HG03103 (cell line): ENCODE data around the gene COA5.

ENCODE experiments used
- ATAC-seq: cut with Tn5 transposase; IDR thresholded peaks from one replicate; pipeline ENCODE4 v1.9.1; 2021; ENCODE audit warnings: low read depth; ENCODE audit not compliant: unreplicated experiment

Gene COA5

GRCh38 chr2:98608116-98608961 lies at the start of gene COA5, which contains the start of gene UNC50:
TSS of gene COA5 (minus strand) at chr2:98608512. CDS start at chr2:98608405, 107 bp downstream.
TSS of gene UNC50 (plus strand) at chr2:98608589. CDS start at chr2:98609760, 1,171 bp downstream.
- ATAC-seq: peak; percentile 83

GRCh38 chr2:98656800-98657199 lies 48.5 kb upstream of the COA5 start:
- ATAC-seq: no peak

- no peak for ATAC-seq
Measured at GRCh38 chr2:98654699-98655495, 46.6 kb upstream of the COA5 start.

- ATAC-seq: no peak
Measured at GRCh38 chr2:98650998-98651397, 42.7 kb upstream of the COA5 start.

GRCh38 chr2:98649992-98650375 lies 41.7 kb upstream of the COA5 start:
- no peak for ATAC-seq

- ATAC-seq: no peak
Measured at GRCh38 chr2:98649135-98649991, 41.1 kb upstream of the COA5 start.

GRCh38 chr2:98648451-98648850 lies 40.1 kb upstream of the COA5 start:
- no peak for ATAC-seq

GRCh38 chr2:98647636-98648035 lies 39.3 kb upstream of the COA5 start:
- no peak for ATAC-seq

GRCh38 chr2:98643496-98644100 lies 35.3 kb upstream of the COA5 start:
- ATAC-seq: no peak

- ATAC-seq: peak; percentile 63
Measured at GRCh38 chr2:98637401-98638147, 29.3 kb upstream of the COA5 start.

GRCh38 chr2:98634406-98635092 lies 26.2 kb upstream of the COA5 start:
- no peak for ATAC-seq

GRCh38 chr2:98632351-98632750 lies 24.0 kb upstream of the COA5 start:
- ATAC-seq: no peak

GRCh38 chr2:98623657-98624056 lies 15.3 kb upstream of the COA5 start:
- no peak for ATAC-seq

GRCh38 chr2:98617149-98617548 lies 8.8 kb upstream of the COA5 start:
- no peak for ATAC-seq

- ATAC-seq: no peak
Measured at GRCh38 chr2:98615481-98615880, 7.2 kb upstream of the COA5 start.

- no peak for ATAC-seq
Measured at GRCh38 chr2:98614024-98614739, 5.9 kb upstream of the COA5 start.

- no peak for ATAC-seq
Measured at GRCh38 chr2:98608962-98609604, 771 bp upstream of the COA5 start.

GRCh38 chr2:98607741-98608115 lies 584 bp downstream of the COA5 start:
- no peak for ATAC-seq
